ENCODE data around the gene FOXN1.
"Not testable (repeated sequence)": the region's sequence is repeated elsewhere in the genome, so short reads cannot be mapped to it uniquely, and the experiment has no call there.

FOXN1 gene, protein sequence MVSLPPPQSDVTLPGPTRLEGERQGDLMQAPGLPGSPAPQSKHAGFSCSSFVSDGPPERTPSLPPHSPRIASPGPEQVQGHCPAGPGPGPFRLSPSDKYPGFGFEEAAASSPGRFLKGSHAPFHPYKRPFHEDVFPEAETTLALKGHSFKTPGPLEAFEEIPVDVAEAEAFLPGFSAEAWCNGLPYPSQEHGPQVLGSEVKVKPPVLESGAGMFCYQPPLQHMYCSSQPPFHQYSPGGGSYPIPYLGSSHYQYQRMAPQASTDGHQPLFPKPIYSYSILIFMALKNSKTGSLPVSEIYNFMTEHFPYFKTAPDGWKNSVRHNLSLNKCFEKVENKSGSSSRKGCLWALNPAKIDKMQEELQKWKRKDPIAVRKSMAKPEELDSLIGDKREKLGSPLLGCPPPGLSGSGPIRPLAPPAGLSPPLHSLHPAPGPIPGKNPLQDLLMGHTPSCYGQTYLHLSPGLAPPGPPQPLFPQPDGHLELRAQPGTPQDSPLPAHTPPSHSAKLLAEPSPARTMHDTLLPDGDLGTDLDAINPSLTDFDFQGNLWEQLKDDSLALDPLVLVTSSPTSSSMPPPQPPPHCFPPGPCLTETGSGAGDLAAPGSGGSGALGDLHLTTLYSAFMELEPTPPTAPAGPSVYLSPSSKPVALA

DNA sequence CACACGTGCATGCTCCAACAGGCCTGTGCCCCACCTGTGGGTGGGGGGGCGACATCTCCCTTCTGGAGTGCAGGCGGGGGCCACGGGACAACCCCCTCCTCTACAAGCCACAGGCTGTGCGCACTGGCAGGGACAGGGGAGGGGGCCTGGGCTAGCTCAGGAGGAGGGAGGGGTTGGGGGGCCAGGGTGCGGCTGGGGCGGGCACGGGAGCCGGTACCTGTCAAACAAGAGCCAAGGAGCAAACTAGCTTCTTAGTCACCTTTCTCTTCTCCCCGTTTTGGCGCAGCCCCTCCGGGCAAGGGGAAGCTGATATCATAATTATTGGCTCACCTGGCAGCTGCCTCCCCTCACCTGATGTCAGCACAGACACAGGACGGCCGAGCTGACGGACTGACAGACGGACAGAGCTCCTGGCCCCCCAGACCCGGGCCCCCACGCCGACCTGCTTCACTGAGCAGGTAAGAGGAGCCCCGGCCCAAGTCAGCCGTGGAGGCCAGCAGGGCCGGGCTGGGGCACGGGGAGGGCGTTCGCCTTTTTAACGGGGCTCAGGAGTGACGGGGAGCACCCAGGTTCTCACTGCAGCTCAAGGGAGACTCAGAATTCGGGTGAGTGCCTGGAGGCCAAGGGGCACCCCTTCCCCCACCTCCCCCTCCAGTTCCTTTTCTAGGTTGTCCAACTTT lies at the start of gene FOXN1:
TSS of gene FOXN1 (plus strand) at position 363 of the 680 bp plus-strand sequence. CDS start 17,622 bp downstream, outside the sequence.
- no peak for DNase-seq (ENCODE audit: low read depth, low spot score)

DNA sequence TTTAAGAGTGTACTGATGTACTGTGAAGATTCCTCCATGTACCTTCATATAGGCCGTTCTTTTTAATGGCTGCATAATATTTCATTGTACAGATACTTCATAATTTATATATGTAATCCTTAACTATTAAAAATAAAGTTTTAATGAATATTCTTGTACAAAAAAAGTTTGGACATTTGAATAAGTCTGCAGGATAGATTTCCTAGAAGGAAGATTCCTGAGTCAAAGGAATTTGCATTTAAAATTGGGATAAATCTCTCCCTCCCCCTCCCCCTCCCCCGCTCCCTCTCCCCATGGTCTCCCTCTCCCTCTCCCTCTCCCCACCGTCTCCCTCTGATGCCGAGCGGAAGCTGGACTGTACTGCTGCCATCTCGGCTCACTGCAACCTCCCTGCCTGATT lies 48.3 kb upstream of the FOXN1 start:
- DNase-seq (ENCODE audit: low read depth, low spot score) = no peak

GRCh38 chr17:28458881-28459280 lies 47.3 kb upstream of the FOXN1 start:
- not testable (repeated sequence) for DNase-seq (ENCODE audit: low read depth, low spot score)

DNA sequence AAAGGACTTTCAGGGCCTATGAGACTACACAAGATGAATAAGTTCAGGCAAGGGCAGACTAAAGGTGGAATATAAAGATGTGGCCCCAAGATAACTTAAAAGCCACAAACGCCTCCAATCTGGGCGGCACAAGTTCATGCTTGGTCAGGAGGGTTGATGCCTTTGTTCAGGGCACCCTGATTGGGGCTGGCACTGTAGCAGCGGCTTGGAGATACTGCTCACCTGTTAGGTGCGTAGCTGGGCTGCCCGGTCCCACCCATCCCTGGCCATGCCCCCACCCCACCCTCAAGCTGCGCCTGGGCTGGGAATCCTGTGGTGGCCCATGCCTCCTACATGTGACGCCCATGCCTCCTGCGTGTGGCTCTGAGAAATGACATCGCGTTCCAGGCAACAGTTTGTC lies 45.2 kb upstream of the FOXN1 start:
- no peak for DNase-seq (ENCODE audit: low read depth, low spot score)

- no peak for DNase-seq (ENCODE audit: low read depth, low spot score)
Observed at GRCh38 chr17:28466001-28466400, 40.1 kb upstream of the FOXN1 start.

DNA sequence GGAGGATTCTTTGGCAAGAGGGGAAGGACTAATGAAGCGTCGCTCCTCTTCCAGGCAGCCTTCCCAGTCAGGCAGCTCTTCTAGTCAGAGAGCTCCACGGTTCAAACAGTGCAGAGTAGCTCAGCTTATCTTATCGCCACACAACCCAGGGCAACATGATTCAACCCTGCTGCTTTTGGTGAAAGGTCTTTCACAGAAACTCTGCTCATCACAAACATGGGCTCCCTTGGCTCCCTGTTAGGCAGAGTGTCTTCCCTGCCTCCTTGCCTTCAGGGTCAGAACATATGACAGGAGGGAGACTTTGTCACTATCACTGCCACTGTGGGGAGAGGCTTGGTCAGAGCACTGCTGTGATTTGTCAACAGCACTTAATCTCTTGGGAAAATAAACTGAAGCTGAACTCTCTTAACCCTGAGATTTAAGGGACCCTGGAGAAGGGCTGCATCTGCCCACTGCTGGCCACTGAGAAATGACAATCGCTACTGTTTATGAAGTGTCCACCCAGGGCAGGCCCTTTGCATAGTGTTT lies 39.6 kb upstream of the FOXN1 start:
- DNase-seq (ENCODE audit: low read depth, low spot score) = no peak

DNA sequence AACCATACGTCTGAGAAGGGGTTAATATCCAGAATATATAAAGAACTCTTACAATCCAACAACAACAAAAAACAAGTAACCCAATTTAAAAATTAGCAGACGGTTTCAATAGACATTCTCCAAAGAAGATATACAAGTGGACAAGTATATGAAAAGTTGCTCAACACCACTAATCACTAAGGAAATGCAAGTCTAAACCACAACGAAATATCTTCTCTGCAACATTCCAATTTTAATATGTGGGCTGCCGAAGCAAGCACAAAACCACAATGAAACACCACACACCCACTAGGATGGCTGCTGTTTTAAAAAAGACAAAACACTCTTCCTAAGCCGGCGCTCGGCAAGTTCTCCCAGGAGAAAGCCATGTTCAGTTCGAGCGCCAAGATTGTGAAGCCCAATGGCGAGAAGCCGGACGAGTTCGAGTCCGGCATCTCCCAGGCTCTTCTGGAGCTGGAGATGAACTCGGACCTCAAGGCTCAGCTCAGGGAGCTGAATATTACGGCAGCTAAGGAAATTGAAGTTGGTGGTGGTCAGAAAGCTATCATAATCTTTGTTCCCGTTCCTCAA lies 38.6 kb upstream of the FOXN1 start:
- no peak for DNase-seq (ENCODE audit: low read depth, low spot score)

DNA sequence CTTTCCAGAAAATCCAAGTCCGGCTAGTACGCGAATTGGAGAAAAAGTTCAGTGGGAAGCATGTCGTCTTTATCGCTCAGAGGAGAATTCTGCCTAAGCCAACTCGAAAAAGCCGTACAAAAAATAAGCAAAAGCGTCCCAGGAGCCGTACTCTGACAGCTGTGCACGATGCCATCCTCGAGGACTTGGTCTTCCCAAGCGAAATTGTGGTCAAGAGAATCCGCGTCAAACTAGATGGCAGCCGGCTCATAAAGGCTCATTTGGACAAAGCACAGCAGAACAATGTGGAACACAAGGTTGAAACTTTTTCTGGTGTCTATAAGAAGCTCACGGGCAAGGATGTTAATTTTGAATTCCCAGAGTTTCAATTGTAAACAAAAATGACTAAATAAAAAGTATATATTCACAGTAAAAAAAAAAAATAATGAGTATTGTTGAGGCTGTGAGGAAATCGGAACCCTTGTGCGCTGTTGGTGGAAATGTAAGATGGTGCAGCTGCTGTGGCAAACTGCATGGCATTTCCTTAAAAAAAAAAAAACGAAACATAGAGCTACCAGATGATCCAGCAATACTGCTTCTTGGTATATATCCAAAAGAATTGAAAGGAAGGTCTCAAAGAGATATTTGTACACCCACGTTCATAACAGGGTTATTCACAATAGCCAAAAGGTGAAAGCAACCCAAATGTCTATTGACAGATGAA lies 38.0 kb upstream of the FOXN1 start:
- DNase-seq (ENCODE audit: low read depth, low spot score) = not testable (repeated sequence)

- no peak for DNase-seq (ENCODE audit: low read depth, low spot score)
Observed at GRCh38 chr17:28468781-28469180, 37.4 kb upstream of the FOXN1 start.

GRCh38 chr17:28469376-28469775 lies 36.8 kb upstream of the FOXN1 start:
- no peak for DNase-seq (ENCODE audit: low read depth, low spot score)

DNA sequence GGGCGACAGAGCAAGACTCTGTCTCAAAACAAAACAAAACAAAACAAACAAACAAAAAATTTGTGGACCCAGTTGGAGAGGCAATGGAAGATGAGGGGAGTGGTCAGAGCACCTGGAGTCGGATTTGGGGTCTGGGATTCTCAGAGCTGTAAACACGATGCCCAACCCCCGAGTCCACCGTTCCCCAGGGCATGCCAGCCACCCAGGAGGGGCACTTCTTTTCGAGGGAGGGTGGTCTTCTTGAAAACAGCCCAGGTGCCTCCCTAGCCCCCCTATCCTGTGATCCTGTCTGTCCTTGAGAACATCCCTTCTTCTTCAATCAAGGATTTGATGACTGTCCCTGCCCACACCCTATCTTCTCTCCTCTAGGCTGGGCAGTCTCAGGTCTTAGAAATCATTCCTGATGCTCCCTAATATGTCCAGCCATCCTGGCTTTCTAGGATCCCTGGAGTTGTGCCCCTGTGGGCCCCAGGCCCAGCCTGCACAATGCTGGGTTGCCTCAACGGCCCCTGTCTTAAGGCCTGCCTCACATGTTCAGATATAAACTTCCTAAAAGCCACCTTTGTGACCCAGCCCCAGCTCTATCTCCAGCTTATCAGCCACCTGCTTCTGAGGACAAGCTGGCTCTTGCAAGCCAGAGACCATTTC lies 35.8 kb upstream of the FOXN1 start:
- DNase-seq (ENCODE audit: low read depth, low spot score) = no peak

DNA sequence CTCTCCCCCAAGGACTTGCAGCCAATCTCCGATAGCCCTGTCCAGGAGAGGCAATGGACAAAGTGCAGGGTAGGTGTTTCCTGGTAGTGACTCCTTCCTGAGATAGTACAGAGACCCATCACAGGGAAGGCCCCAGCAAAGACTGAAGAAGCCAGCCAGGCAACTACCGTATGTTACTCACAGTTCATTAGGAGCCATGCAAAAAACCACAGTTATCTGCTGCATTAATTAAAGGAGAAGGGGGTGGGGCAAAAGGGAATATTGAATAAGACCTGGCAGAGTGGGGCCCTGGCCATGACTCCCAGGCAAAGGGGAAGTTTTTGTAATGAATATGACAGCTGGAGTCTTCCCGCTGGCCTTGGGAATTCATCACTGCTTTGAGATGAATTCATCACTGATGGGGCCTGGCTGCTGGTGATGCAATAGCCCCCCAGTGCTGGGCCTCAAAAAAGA lies 35.2 kb upstream of the FOXN1 start:
- DNase-seq (ENCODE audit: low read depth, low spot score) = no peak

DNA sequence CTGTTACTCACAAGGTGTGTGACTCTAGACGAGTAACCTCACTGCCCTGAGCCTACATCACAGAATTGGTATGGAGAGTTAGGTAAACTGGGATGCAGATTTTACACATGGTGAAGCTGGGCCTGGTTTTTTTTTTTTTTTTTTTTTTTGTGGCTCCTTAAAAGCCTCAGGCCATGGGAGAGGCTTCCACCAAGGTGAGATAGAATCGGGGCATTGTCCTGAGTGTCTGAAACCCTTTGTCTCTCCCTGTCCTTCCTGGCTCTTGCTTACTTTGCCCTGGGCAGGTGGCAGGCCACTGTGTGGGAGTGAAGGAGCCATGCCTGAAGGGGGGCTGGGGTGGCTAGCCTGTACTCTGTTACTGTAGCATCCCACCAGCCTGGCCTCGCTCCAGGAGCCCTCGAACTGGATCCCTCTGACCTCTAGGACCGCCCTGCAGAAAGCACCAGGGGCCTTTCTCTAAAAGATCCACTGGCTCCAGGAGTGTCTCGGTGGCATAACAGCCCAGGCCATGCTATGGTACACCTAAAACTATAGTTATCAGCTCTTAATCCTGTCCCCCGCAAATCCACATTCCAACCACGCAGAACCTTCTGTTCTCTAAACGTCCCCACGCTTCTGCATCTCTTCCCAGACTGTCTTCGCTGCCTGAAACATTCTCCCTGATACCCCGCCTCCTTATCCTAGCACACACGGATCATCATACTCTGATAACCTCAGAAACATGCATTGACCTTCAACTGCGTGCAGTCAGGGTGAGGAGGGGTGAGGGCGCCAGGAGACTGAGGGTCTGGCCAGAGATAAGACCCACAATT lies 34.4 kb upstream of the FOXN1 start:
- no peak for DNase-seq (ENCODE audit: low read depth, low spot score)

DNA sequence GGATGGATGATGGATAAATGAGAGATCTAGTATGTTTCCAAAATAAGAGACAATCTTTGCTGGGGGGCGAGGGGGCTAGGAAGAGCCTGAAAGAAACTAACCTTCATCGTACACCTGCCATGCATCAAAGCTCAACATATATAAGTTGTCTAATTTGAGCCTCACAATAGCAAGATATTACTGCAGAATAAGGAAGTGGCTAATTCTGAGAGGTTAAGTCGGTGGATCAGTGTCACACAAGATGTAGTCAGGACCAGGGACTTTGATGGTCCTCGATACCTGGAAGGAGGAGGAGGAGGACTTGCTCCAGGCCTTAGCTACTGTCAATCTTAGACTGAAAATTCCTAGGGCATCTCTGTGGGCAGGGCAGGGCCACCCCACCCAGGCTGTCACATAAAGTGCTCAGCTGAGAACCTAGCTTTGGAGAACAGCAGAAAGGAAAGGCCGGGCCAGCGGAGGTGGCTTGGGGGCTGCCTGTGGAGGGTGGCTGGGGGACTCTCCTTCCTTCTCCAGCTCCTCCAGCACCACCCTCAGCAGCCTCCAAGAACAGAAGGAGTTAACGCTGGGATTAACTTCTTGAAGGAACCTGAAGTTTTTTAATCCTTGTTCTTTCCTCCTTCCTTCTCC lies 33.2 kb upstream of the FOXN1 start:
- no peak for DNase-seq (ENCODE audit: low read depth, low spot score)

GRCh38 chr17:28473542-28473941 lies 32.6 kb upstream of the FOXN1 start, which contains the start of gene SLC13A2:
SLC13A2 (plus strand) TSS chr17:28473644; CDS start chr17:28473713, 69 bp downstream.
- no peak for DNase-seq (ENCODE audit: low read depth, low spot score)

DNA sequence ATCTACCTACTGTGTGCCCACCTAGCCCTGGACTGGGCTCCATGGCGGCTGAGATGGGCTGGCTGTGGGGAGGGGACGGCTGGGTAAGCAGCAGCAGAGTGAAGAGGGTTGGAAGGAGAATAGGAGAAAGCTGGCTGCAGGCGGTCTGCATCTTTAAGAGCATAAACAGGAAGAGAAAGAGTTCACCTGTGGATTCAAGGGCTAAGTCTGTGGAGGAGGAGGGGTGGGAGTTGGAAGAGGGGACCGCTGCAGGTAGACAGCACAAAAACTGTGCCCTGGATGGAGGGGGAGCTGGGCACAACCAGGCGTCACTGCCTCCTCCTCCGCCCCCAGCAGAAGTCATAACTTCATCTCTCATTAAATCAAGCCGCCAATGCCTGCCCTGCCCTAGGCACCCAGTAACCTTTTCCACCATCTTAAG lies 32.0 kb upstream of the FOXN1 start:
- no peak for DNase-seq (ENCODE audit: low read depth, low spot score)

DNA sequence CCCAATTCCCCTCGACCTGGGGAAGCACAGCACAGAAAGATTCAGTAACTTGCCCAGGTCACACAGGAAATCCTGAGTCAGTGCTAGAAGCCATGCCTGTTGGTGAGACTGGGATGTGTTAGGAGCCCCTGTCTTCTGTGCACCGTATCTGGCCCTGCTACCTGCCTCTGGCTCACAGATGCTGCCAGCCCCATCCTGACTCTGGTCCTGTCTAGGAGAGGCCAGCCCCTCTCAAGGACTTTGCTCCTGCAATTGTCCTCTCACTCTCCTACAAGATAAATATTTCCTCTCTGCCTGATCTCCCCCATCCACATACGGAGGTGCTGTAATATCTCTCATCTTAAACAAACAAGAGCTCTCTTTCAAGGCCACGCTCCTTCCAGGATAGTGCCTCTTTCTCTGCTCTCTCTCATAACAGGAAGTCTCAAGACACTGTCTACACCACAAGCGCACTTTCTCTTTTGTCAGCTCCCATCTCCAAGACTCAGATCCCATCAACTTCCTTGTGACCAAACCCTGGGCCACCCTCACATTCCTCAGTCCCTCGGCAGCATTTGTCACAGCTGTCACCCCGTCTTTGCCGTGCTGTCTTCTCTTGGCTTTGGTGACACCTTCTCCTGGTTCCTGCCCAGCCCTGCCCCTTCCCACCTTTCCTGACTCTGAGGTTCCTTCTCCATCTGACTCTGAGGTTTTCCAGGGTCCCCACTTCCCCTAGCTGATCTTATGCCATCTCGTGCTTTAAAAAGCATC lies 30.8 kb upstream of the FOXN1 start:
- no peak for DNase-seq (ENCODE audit: low read depth, low spot score)

- no peak for DNase-seq (ENCODE audit: low read depth, low spot score)
Observed at GRCh38 chr17:28476076-28476865, 29.9 kb upstream of the FOXN1 start.

Measured in iPS DF 19.7 (cell line).